IMR-90 (cell line): Measurements from ENCODE around the gene MTA3.

ENCODE experiments used
- CTCF ChIP-seq: conservative IDR thresholded peaks from 2 replicates; pipeline ENCODE4 v1.5.1; 2012; ENCODE audit warnings: mild to moderate bottlenecking, low read depth, low read length, improper control_type of control experiment
- POLR2A ChIP-seq: IDR thresholded peaks from 2 replicates; pipeline ENCODE4 v1.6.1; 2012; ENCODE audit warnings: mild to moderate bottlenecking, low read depth, low read length

DNA sequence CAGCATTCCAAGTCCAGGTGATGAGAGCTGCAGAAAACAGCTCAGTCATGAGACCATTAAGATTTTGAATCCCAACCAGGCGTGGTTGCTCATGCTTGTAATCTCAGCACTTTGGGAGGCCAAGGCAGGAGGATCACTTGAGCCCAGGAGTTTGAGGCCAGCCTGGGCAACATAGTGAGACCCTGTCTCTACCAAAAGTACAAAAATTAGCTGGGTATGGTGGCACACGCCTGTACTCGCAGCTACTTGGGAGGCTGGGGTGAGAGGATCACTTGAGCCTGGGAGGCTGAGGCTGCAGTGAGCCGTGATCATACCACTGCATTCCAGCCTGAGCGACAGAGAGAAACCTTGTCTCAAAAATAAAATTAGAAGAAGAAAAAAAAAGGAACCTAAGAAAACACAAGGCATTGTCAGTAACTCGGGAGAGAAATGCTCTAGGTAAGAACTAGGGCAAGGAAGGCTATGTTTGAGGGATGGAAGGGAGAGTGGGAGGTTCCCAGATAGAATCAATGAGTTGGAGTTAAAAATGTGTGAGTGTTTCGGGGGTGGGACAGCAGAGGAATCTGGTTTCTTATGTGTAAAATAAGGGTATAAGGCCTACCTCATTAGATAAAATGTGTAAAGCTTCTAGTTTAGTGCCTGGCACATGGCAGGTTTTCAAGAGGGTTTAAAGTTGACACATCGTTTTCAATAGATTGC, 23.3 kb upstream of the MTA3 start:
- no peak for TF ChIP-seq CTCF
- TF ChIP-seq POLR2A = no peak
